Measurements from ENCODE around the gene TRNAU1AP. TPM values are rescaled to one million over a fixed set of nuclear protein-coding genes. Genes with fewer than 3 reads are reported as not detected.

The TRNAU1AP gene
- total and polyA plus RNA-seq, 2 of the 13 experiments (the other 11 are each of a cell fraction or from before 2014, with no cell fraction given): 29.0 to 42.9 TPM

DNA sequence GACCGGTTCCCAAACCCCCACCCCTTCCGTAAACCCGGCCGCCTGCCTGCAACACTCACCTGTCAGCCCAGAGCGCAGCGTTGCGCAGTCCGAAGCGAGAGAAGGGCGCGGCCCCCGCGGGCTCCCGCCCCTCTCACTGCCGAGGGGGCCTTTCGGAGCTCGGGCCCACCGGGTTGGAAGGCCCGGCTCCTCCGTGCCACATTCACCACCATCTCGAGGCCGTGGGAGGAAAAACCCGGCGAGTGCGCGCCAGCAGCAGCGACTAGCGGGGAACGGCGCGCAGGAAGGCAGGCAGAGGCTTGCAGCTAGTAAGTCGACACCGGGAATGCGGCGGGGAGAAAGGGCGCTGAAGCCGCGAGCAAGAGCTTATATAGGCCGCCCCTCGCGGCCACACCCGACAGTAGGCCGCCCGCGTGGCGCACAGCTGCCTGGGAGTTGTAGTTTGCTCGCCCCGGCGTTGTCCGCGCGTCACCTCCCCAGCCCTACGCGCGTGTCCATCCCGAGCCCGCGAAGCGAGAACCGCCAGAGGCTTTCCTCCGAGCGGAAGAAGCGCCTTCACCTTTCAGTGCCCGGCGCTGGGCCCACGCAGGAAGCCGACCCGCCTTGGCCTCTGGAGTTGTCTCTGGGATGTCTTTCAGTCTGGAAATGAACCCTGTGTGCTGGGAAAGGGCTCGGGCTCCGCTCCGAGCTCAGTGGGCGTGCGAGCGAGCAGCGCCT is 28.8 kb downstream of the TRNAU1AP start (continued):
- no peak for TF ChIP-seq JUNB (CRISPR knock-in tag; IDR thresholded peaks at IDR 0.05; ENCODE audit: borderline replicate concordance)
- TF ChIP-seq ZNF44 (CRISPR knock-in tag; IDR thresholded peaks at IDR 0.05): no peak
- TF ChIP-seq, protein P1, sequence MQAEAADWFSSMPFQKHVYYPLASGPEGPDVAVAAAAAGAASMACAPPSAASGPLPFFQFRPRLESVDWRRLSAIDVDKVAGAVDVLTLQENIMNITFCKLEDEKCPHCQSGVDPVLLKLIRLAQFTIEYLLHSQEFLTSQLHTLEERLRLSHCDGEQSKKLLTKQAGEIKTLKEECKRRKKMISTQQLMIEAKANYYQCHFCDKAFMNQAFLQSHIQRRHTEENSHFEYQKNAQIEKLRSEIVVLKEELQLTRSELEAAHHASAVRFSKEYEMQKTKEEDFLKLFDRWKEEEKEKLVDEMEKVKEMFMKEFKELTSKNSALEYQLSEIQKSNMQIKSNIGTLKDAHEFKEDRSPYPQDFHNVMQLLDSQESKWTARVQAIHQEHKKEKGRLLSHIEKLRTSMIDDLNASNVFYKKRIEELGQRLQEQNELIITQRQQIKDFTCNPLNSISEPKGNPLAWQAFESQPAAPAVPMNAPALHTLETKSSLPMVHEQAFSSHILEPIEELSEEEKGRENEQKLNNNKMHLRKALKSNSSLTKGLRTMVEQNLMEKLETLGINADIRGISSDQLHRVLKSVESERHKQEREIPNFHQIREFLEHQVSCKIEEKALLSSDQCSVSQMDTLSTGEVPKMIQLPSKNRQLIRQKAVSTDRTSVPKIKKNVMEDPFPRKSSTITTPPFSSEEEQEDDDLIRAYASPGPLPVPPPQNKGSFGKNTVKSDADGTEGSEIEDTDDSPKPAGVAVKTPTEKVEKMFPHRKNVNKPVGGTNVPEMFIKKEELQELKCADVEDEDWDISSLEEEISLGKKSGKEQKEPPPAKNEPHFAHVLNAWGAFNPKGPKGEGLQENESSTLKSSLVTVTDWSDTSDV (CRISPR knock-in tag; IDR thresholded peaks at IDR 0.05): no peak; the same call in 1 of the 2 replicates
- no peak for TF ChIP-seq CEBPB (IDR thresholded peaks at IDR 0.05; ENCODE audit: borderline replicate concordance, low read depth, low read length)
- peak; percentile 63 for TF ChIP-seq FOSL2 (CRISPR knock-in tag; IDR thresholded peaks at IDR 0.05)
- TF ChIP-seq NBN (conservative IDR thresholded peaks at IDR 0.05): no peak
- TF ChIP-seq ZNF549 (CRISPR knock-in tag; IDR thresholded peaks at IDR 0.05): 0 out of 2 replicates have a peak, but pooled peaks have one; percentile 26
- no peak for TF ChIP-seq ZNF644 (CRISPR knock-in tag; IDR thresholded peaks at IDR 0.05; ENCODE audit: low read depth)
- TF ChIP-seq, protein P2, sequence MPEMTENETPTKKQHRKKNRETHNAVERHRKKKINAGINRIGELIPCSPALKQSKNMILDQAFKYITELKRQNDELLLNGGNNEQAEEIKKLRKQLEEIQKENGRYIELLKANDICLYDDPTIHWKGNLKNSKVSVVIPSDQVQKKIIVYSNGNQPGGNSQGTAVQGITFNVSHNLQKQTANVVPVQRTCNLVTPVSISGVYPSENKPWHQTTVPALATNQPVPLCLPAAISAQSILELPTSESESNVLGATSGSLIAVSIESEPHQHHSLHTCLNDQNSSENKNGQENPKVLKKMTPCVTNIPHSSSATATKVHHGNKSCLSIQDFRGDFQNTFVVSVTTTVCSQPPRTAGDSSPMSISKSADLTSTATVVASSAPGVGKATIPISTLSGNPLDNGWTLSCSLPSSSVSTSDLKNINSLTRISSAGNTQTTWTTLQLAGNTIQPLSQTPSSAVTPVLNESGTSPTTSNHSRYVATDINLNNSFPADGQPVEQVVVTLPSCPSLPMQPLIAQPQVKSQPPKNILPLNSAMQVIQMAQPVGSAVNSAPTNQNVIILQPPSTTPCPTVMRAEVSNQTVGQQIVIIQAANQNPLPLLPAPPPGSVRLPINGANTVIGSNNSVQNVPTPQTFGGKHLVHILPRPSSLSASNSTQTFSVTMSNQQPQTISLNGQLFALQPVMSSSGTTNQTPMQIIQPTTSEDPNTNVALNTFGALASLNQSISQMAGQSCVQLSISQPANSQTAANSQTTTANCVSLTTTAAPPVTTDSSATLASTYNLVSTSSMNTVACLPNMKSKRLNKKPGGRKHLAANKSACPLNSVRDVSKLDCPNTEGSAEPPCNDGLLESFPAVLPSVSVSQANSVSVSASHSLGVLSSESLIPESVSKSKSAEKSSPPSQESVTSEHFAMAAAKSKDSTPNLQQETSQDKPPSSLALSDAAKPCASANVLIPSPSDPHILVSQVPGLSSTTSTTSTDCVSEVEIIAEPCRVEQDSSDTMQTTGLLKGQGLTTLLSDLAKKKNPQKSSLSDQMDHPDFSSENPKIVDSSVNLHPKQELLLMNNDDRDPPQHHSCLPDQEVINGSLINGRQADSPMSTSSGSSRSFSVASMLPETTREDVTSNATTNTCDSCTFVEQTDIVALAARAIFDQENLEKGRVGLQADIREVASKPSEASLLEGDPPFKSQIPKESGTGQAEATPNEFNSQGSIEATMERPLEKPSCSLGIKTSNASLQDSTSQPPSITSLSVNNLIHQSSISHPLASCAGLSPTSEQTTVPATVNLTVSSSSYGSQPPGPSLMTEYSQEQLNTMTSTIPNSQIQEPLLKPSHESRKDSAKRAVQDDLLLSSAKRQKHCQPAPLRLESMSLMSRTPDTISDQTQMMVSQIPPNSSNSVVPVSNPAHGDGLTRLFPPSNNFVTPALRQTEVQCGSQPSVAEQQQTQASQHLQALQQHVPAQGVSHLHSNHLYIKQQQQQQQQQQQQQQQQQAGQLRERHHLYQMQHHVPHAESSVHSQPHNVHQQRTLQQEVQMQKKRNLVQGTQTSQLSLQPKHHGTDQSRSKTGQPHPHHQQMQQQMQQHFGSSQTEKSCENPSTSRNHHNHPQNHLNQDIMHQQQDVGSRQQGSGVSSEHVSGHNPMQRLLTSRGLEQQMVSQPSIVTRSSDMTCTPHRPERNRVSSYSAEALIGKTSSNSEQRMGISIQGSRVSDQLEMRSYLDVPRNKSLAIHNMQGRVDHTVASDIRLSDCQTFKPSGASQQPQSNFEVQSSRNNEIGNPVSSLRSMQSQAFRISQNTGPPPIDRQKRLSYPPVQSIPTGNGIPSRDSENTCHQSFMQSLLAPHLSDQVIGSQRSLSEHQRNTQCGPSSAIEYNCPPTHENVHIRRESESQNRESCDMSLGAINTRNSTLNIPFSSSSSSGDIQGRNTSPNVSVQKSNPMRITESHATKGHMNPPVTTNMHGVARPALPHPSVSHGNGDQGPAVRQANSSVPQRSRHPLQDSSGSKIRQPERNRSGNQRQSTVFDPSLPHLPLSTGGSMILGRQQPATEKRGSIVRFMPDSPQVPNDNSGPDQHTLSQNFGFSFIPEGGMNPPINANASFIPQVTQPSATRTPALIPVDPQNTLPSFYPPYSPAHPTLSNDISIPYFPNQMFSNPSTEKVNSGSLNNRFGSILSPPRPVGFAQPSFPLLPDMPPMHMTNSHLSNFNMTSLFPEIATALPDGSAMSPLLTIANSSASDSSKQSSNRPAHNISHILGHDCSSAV (CRISPR knock-in tag; IDR thresholded peaks at IDR 0.05; ENCODE audit: borderline replicate concordance): no peak
- TF ChIP-seq TOE1 (CRISPR knock-in tag; IDR thresholded peaks at IDR 0.05): peak; percentile 53; the same call in 1 of the 2 replicates
